NCI-H345 treated with DMSO at 0.1 percent for 48 hours (cell line): Measurements from ENCODE around the gene ERVK3-1.
"Not testable (repeated sequence)": the region's sequence is repeated elsewhere in the genome, so short reads cannot be mapped to it uniquely, and the experiment has no call there.

ENCODE experiments used
- DNase-seq: peaks from one replicate; lab custom pipeline; 2025; ENCODE audit not compliant: unreplicated experiment; lab: John Stamatoyannopoulos, UW

ERVK3-1 gene, protein sequence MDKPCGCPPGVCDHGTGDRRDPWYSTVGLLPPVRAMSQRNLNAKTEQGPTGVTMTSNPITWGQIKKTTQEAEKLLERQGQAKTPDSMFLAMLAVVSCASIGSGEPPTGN

DNA sequence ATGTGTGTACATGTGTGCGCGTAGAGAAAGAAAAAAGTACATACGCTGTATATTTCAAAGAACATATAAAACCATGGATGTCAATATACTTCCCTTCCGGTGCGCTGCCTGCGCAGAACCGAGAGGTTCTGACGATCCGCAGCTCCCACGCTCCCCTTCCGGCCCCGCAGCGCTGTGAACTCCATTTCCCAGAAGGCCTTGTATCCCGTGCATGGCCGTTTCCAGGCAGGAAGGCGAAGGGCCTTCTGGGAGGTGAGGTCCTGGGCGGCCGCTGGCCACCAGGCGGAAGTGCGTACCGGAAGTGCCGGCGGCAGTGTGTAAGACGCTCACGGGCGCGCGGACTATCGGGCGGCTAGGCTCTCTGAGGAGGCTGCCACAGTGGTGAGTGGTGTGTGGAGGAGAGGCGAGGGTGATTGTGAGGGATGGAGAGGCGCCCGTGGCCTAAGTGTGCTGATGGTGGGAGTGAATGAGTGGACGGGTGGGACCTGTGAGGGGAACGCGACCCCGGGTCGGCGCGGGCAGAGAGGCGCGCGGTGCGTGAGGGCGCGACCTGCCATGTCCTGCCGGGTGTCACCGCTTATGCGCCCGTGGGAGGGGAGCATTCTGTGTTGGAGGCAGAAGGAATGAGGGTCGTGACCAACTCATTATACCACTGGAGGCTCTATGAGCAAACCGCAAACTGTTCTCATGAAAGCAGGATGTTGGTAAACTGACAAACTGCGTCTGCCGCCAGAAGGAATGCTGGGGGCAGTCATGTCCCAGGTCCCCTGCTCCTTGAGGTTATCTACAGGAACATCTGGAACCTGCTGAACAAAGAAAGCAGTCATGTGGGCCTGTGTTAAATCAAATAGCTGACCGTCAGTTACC is at the start of gene ERVK3-1:
ERVK3-1 (plus strand) TSS at position 313 of the 867 bp plus-strand sequence. CDS start 6,792 bp downstream, outside the sequence.
- DNase-seq: peak; percentile 73

DNA sequence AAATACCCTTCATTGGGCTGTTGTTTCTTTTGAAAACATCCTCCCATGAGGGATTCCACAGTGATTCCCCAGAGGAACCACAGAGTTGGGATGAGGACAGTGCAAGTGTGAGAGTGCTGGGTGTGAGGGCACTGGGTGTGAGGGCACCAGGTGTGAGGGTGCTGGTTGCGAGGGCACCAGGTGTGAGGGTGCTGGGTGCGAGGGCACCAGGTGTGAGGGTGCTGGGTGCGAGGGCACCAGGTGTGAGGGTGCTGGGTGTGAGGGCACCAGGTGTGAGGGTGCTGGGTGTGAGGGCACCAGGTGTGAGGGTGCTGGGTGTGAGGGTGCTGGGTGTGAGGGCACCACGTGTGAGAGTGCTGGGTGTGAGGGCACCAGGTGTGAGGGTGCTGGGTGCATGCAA is 46.9 kb upstream of the ERVK3-1 start:
- not testable (repeated sequence) for DNase-seq

DNA sequence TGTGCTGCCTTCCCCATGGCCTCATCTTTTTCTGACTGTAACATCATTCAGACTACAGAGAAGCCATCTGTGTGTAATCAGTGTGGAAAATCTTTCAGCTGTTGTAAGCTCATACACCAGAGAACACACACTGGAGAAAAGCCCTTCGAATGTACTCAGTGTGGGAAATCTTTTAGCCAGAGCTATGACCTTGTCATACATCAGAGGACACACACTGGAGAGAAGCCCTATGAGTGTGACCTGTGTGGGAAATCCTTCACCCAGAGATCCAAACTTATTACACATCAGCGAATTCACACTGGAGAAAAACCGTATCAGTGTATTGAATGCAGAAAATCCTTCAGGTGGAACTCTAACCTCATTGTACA is 43.6 kb upstream of the ERVK3-1 start:
- DNase-seq: no peak

DNA sequence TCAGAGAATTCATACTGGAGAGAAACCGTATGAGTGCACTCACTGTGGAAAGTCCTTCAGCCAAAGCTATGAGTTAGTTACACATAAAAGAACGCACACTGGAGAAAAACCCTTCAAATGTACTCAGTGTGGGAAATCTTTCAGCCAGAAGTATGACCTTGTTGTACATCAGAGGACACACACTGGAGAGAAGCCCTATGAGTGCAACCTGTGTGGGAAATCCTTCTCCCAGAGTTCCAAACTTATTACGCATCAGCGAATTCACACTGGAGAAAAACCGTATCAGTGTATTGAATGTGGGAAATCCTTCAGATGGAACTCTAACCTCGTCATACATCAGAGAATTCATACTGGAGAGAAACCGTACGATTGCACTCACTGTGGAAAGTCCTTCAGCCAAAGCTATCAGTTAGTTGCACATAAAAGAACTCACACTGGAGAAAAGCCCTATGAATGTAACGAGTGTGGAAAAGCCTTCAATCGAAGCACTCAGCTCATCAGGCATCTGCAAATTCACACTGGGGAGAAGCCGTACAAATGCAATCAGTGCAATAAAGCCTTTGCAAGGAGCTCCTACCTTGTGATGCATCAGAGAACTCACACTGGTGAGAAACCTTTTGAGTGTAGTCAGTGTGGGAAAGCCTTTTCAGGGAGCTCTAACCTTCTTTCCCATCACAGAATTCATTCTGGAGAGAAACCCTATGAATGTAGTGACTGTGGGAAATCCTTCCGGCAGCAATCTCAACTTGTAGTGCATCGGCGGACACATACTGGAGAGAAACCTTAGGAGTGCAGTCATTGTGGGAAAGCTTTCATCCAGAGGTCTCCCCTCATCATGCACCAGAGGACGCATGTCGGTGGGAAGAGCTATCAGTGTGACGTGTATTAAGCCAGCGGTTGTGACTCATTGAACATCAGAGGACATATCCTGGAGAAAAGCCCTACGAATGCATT is 42.9 kb upstream of the ERVK3-1 start:
- DNase-seq: no peak

DNA sequence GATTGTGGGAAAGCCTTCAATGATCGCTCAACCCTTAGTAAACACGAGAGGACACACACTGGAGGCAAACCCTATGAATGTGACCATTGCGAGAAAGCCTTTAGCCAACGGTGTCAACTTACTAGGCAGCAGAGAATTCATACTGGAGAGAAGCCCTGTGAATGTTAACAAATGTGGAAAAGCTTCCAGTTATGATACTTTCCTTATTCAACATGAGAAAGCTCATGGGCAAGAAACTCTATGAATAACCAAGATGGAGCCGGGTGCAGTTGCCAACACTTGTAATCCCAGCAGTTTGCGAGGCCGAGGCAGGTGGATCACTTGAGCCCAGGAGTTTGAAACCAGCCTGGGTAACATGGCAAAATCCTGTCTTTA is 42.3 kb upstream of the ERVK3-1 start:
- no peak for DNase-seq

DNA sequence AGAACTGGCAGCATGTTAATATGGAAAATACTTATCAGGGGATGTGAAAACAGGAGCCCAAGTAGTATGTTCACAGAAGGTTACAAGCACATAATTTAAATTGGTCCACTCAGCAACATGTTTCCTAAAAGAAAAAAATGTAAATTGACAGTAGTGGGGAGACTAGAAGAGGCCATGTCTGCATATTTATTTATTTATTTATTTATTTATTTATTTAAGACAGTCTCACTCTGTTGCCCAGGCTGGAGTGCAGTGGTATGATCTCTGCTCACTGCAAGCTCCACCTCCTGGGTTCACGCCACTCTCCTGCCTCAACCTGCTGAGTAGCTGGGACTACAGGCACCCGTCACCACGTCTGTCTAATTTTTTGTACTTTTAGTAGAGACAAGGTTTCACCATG is 40.1 kb upstream of the ERVK3-1 start:
- DNase-seq: no peak

DNA sequence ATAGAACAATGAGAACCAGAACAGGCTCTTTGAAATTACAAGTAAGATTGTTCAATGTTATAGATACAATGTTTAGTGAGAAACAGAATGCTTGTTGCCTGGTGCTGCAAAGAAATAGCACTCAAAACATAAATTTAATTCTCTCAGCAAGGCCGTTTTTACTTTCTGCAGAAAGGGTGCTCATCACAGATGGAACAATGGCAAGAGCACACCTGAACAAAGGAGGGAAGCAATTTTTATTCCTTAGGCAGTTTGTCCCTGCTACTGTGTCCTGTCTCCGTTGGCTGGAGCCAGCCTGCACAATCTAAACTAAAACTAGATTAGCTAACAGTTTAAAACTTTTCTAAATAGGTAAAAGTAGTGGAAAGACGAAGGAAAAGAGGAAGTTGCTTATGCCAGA is 36.8 kb upstream of the ERVK3-1 start:
- DNase-seq: no peak

DNA sequence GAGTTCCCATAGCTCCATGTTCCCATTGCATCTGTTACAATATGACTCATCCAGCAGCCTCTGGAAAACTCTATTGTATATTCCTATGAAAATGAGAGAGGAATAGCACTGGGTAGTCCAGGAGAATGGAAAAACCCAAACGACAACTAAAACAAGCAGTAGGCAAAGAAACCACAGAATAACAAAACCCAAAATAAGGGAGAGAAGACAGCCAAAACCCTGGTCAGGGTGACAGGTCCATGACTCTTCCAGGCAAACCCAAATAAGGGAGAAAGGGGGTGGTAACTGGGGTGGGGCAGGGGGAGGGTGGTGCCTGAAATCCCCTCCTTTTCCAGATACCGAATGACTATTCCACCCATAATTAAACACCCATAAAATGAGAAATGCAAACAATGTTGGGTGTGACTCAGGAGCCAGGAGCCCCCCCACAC is 30.4 kb upstream of the ERVK3-1 start:
- no peak for DNase-seq

DNA sequence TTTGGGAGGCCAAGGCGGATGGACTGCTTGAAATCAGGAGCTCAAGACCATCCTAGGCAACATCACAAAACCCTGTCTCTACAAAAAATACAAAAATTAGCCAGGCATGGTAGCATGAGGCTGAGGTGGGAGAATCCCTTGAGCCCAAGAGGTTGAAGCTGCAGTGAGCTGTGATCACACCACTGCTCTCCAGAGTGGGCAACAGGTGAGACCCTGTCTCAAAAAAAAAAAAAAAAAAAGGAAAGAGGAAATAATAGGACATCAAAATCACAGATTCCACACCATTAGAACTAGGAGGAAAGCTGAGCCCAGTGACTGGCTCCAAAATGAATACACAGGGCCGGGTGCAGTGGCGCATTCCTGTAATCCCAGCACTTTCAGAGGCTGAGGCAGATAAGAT is 29.6 kb upstream of the ERVK3-1 start:
- no peak for DNase-seq

DNA sequence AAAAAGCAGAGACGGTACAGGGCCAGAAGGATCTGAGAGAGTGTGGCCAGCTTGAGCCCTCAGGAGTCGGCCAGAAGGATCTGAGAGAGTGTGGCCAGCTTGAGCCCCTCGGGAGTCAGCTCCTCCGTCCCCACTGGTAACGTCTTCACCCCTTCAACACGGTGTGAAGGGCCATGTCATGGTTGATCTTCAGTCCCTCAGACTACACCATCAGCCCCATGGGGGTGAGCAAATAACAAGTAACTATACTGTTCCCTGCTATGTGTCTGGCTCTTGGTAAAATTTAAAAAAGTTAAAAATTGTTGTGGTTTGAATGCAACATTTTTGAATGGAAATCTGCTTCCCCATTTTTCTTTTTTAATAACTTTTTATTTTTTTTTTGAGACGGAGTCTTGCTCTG is 28.0 kb upstream of the ERVK3-1 start:
- DNase-seq: no peak

DNA sequence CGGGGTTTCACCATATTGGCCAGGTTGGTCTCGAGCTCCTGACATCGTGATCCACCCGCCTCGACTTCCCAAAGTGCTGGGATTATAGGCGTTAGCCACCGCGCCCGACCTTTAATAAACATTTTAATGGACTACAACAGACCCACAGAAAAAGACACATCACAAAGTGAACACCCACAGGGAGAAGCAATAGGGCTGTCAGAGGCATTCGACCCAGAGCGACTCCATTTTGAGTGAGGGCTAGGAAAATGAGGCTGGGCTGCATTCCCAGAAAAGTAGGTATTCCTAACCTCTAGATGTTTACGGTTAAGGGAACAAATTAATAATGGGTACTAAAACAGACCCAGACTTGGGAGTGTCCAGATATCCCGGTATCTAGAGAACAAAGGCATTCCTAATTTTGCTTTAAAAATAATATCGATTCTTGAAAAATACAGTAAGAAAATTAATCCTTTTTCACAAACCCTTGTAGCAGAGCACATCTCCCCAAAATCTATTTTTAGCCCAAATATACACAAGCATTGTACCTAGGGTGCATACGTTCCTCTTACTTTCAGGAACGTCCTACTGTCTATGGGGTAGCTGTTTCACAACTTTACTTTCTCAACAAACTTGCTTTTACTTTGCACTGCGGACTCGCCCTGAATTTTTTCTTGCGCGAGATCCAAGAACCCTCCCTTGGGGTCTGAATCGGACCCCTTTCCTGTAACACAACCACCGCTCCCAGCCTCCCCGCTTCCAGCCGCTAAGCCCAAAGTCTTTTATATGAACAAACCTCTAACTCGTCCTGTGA is 27.2 kb upstream of the ERVK3-1 start:
- DNase-seq: no peak

DNA sequence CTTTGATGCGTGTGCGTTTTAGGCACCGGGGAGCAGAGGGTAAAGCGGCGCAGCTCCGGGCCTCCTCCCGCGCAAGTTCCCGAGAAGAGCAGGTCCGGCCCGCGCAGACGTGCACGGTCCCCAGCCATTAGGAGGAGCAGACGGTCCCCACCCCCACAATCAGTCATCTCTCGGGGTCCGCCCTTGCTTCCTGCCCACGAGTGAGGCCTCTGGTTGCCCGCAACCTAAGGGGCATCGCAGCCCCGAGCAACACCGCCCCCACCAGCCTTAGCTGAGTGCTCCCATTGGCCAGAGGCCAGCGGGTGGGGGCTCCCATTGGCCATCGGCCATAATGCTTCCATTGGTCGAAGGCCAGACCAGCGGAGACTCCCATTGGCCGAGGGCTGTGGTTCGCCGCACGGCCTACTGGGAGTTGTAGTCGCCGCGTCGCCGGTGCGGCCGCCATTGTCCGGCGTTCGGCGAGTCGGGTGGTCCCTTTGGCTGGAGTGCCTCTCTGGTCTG is 26.6 kb upstream of the ERVK3-1 start, which contains the start of gene ZNF8:
ZNF8 (plus strand) TSS at position 415 of the 501 bp plus-strand sequence. CDS start 127 bp downstream, outside the sequence.
- DNase-seq: peak; percentile 81

DNA sequence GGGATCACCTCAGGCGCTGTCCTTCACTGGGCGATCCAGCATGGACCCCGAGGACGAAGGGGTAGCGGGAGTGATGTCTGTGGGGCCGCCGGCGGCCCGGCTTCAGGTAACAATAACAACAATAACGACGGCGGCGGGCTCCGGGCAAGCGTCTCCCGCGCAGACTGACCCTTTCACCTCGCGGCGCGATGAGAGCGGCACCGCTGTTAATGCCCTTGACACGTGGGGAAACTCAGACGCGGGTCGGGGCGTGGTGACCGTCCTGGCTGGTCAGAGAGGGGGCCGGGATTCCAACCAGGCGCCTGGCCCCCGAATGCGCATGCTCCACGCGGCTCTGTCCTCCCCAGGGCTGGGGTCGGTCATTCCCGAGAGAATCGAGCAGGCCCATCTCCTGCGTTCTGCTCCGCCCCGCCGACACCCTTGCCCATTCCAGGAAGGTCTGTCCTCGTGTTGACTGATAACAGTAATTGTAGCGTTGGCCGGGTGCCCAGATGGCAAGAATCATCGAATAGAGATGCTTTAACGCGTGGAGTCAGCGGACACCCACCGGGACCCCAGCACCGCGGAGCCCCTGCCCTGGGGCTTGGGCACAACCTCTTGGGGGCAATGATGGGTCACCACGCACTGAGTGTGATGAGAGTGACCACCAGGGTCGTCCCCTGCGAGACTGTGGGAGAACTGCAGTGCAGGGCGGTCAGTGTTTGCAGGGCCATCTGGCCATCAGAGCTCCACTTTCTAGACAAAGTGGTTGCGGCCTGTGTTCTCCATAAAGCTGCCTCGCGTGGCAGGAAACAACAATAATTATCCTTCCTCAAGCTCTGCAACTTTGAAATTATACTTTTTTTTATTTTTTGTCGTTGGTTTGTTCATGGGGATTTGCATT is 25.9 kb upstream of the ERVK3-1 start:
- peak; percentile 43 for DNase-seq

DNA sequence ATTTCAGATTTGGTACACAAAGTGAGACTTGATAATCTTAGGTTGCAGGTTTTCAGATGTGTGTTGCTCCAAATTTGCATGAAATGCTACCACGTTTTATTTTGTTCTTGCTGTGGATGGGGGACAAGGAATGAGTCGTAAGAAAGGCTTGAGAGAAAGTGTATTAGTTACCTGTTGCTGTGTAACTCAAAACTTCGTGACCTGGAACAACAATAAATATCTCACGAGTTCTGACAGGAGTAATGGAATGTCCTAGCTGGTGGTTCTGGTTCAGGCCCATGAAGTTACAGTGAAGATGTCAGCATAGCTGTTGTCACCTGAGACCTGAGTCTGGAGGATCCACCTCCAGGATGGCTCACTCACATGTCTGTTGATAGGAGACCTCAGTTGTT is 25.3 kb upstream of the ERVK3-1 start:
- DNase-seq: no peak

DNA sequence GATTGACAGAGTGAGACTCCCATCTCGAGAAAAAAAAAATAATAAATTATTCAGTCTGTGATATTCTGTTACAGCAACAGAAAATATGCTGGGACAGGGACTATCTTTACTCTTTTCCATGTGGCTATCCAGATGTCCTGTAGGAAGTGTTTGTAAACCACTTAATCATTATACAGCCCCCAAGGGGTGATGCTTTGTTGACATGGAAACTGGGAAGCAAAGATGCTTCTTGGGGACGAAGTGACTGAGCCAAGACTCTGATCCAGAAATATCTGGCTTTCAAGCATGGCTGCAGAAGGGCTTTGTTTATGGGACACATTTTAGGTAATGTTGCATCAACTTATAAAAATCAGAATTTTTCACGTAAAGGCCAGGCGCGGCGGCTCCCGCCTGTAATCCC is 21.0 kb upstream of the ERVK3-1 start:
- DNase-seq: no peak

DNA sequence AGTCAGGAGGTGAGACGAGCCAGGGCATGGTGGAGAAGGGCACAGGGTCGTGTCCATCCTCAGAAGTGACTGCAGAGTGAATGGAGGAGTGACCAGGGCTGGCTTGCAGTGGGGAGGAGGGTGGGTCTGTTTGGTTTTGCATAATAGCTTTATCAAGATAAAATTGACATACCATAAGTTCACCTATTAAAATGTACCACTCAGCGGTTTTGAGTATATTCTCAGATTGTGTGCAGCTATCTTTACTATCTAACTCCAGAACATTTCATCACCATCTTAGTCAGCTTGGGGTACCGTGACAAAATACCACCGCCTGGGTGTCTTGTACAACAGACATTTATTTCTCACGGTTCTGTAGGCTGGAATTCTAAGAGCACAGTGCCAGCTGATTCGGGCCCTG is 13.2 kb upstream of the ERVK3-1 start:
- no peak for DNase-seq

DNA sequence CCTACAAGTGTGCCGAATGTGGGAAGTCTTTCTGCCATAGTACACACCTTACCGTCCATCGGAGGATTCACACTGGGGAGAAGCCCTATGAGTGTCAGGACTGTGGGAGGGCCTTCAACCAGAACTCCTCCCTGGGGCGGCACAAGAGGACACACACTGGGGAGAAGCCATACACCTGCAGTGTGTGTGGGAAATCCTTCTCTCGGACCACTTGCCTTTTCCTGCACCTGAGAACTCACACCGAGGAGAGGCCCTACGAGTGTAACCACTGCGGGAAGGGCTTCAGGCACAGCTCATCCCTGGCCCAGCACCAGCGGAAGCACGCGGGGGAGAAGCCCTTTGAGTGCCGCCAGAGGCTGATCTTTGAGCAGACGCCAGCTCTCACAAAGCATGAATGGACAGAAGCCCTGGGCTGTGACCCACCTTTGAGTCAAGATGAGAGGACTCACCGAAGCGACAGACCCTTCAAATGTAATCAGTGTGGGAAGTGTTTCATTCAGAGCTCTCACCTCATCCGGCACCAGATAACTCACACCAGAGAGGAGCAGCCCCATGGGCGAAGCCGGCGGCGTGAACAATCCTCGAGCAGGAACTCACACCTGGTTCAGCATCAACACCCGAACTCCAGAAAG is 10.3 kb upstream of the ERVK3-1 start:
- no peak for DNase-seq

DNA sequence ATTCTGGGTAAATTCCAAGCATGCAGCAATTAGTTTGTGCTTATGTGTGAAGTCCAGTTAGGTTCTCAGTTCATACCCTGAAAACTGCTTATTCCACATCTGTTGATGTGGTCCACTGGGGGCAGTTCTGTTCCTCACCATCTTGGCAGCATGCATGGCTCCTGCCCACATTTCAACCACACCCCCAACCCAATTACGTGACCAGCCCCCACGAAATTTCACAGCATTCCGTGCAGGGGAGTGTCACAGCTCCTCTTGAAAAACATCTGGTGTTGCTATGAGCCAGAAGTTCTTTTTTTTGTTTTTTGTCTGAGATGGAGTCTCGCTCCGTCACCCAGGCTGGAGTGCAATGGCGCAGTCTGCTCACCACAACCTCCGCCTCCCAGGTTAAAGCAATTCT is 9.1 kb upstream of the ERVK3-1 start:
- DNase-seq: no peak

DNA sequence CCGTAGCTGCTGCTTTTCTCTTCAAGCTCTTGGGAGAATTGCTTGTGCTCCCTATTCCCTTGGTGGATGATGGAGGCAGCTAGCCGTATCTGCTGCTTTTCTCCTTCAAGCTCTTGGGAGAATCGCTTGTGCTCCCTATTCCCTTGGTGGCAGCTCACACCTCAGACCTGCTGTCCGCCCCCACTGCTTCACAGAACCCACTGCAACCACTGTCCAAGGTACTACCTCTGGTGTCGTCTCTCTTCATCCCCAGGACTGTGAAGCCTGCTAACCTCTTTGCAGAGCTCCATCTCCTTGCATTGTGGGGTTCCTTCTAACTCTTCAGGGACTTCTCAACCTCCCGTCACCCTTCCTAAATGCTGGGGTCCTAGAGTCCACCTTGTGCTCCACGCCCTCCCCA is 4.6 kb upstream of the ERVK3-1 start:
- DNase-seq: no peak
